HL-60 (cell line): ENCODE measurements around the gene ZDBF2.

Experiments used
- CTCF ChIP-seq: IDR thresholded peaks from one replicate; pipeline ENCODE4 v1.5.1; 2011; ENCODE audit warnings: low read length, control low read depth, inconsistent platforms; ENCODE audit not compliant: insufficient read depth
- POLR2AphosphoS5 ChIP-seq: IDR thresholded peaks from 2 replicates; pipeline ENCODE4 v1.6.1; 2012; ENCODE audit warnings: low read depth
- REST ChIP-seq: IDR thresholded peaks from 2 replicates; pipeline ENCODE4 v1.6.1; 2012; ENCODE audit warnings: low read depth; ENCODE audit not compliant: insufficient replicate concordance
- SPI1 ChIP-seq: IDR thresholded peaks from 2 replicates; pipeline ENCODE4 v1.6.1; 2012; ENCODE audit warnings: low read depth, mild to moderate bottlenecking, borderline replicate concordance

- TF ChIP-seq CTCF, result no peak
- TF ChIP-seq POLR2AphosphoS5, result no peak
- TF ChIP-seq SPI1, result no peak
- no peak for TF ChIP-seq REST
Measured at GRCh38 chr2:206230060-206230762, 44.3 kb upstream of the ZDBF2 start.
